ENCODE results near the gene HSD17B12. TPM values are rescaled to one million over a fixed set of nuclear protein-coding genes. Genes with fewer than 3 reads are reported as not detected.
A peak's percentile ranks its signal among the peaks of the same experiment; 100 is the strongest.

The HSD17B12 gene
- total RNA-seq, 1 donor: 76.5 TPM

DNA sequence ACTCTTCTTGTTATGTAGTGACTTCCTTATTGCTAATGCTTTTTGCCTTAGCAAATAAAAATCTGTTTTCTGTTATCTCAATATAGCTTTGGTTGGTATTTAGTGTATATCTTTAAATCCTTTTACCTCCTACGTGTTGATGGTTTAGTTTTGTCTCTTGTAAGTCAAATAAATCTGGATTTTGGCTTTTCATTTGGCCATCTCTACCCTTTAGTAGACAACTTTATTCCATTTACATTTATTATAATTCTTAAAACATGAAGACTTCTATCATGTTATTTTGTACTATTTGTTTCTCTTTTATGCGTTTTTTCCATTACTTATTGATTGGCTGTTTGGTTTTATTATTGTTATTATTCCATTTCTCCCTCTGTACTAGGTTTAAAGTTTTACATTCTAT lies 180.6 kb downstream of the HSD17B12 start:
- DNase-seq (ENCODE audit: low read depth): no peak
- no peak overlapping the region for H3K4me3 ChIP-seq (ENCODE audit: low read depth, low read length)
- TF ChIP-seq, protein P1, sequence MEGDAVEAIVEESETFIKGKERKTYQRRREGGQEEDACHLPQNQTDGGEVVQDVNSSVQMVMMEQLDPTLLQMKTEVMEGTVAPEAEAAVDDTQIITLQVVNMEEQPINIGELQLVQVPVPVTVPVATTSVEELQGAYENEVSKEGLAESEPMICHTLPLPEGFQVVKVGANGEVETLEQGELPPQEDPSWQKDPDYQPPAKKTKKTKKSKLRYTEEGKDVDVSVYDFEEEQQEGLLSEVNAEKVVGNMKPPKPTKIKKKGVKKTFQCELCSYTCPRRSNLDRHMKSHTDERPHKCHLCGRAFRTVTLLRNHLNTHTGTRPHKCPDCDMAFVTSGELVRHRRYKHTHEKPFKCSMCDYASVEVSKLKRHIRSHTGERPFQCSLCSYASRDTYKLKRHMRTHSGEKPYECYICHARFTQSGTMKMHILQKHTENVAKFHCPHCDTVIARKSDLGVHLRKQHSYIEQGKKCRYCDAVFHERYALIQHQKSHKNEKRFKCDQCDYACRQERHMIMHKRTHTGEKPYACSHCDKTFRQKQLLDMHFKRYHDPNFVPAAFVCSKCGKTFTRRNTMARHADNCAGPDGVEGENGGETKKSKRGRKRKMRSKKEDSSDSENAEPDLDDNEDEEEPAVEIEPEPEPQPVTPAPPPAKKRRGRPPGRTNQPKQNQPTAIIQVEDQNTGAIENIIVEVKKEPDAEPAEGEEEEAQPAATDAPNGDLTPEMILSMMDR (IDR thresholded peaks at IDR 0.05; ENCODE audit: insufficient read depth, low read length): no peak

DNA sequence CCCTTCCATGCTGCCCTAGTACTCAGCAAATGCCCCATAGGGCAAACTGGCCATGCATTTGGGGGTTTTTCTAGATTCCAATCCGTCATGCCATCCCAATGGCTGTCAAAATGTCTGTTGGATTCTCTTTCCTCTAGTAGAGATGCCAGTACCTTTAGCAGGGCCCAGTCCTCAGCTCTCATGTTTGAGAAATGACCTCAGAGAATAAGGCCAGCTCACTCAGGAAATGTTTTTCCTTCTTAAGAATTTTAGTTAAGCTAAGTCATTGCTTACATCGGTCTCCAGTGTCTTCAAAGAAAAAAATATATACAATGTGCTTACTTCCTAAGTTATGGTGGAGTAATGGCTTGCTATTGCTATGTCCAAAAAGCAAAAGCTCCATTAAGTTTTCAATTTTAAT lies 186.0 kb downstream of the HSD17B12 start:
- H3K4me3 ChIP-seq (ENCODE audit: low read depth, low read length): no peak overlapping the region
- DNase-seq (ENCODE audit: low read depth): no peak
- TF ChIP-seq, protein P1 (IDR thresholded peaks at IDR 0.05; ENCODE audit: insufficient read depth, low read length): no peak

DNA sequence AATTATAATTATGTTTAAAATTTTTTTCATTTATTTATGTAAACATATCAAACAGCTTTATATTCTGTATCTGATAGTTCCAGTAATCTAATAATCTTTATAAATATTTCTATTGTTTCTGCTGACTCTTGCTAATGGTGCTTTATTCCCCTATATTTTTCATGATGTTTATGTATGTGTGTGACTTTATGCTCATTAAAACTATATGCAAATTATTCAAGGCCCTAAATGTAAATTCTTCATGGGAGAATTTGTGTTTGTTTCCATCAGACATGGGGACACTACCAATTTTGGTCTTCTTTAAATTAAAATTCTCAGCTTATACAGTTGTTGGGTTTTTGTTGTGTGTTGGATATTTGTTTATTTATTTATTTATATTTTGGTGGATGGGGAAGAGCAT lies 186.4 kb downstream of the HSD17B12 start:
- DNase-seq (ENCODE audit: low read depth): no peak
- H3K4me3 ChIP-seq (ENCODE audit: low read depth, low read length): no peak overlapping the region
- TF ChIP-seq, protein P1 (IDR thresholded peaks at IDR 0.05; ENCODE audit: insufficient read depth, low read length): no peak

DNA sequence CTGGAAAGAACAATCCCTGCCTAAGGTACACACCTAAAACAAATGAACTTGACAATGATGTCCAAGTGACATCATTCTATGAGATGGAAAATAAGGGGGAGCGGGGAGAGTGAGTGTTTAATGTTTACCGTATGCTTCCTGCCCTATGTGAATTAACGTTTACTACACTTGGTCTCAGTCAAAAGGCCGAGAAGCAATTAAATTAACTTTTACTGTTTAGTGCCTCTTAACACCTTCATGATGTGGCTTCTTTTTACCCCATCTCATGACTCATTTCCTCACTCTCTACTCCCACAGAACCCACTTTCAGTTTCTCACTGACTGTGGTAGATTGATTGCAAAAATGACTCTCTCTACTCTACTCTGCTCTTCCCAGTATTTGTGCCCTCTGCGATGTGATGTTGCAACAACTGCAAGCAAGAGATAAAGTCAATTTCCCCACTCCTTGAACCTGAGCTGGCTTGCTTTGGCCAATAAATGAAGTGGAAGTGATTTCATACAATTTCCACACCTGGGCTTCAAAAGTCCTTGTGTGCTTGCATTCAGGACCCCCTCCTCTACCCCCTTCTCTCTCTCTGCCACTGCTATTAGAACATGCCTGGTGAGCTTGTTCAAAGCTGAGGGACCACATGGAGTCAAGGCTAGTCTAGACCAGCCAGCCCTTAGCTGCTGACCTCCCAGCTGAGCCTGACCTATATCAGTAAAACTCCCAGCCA lies 188.5 kb downstream of the HSD17B12 start:
- peak; percentile 72 for DNase-seq (ENCODE audit: low read depth)
- no peak overlapping the region for H3K4me3 ChIP-seq (ENCODE audit: low read depth, low read length)
- TF ChIP-seq, protein P1 (IDR thresholded peaks at IDR 0.05; ENCODE audit: insufficient read depth, low read length): no peak

DNA sequence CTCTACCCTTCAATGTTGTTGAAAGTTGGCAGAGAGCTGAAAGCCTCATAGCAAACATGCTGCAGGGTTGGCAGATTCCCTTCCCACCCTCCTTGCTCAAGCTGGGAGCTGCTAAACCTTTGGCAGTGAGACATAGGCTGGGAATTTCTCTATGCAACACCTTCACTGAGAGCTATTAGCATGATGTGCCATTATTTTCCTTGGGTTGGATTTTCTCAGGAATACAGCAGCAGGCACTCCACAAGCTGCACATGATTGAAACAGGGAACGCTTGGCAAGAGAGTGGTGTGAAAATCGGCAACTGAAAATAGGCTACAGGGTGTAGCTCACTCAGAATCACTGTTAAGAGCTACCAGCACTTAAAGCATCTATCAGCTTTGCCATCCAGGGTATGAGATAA lies 190.5 kb downstream of the HSD17B12 start:
- no peak overlapping the region for H3K4me3 ChIP-seq (ENCODE audit: low read depth, low read length)
- no peak for DNase-seq (ENCODE audit: low read depth)
- TF ChIP-seq, protein P1 (IDR thresholded peaks at IDR 0.05; ENCODE audit: insufficient read depth, low read length): no peak

DNA sequence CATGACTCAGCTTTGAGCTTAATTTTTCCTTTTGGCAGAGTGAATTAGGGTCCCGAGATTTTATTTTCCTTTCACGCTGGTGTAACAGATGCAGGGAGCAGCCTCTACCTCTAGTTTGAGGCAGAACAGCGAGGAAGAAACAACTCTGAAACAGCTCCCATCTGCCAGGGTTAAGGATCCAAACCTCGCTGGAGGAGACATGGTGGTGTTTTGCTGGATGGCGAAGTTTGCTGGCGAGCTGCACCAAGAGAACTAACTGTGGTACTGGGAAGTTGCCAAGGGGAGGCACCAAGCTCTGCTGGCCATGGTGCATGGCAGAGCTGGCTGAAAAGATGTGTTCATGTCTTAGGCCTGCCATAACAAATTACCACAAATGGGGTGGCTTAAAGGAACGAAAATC lies 192.5 kb downstream of the HSD17B12 start:
- DNase-seq (ENCODE audit: low read depth): no peak
- TF ChIP-seq, protein P1 (IDR thresholded peaks at IDR 0.05; ENCODE audit: insufficient read depth, low read length): no peak

DNA sequence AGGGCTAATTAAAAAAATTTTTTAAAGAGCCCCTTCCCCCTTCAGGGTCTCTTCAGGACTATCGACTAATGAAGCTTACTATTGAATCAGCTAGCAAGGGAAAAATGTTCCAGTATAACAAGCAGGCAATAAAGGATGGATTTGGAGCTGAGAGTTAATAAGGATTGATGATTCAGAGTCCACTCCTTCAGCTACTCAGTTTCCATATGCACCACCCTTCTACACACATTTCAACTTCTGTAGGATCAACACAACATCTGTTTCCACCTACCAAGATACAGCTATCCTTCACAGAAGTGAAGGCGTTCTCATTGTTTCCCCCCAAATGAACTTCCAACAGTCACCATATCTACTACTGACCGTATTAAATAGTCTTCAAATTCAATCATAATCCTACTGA lies 193.5 kb downstream of the HSD17B12 start:
- TF ChIP-seq, protein P1 (IDR thresholded peaks at IDR 0.05; ENCODE audit: insufficient read depth, low read length): no peak
- H3K4me3 ChIP-seq (ENCODE audit: low read depth, low read length): no peak overlapping the region

More for the DNA sequence above, 192.5 kb downstream of the HSD17B12 start:
- H3K4me3 ChIP-seq (ENCODE audit: low read depth, low read length): no peak overlapping the region

More for the DNA sequence above, 193.5 kb downstream of the HSD17B12 start:
- no peak for DNase-seq (ENCODE audit: low read depth)

Measured in fibroblast of the aortic adventitia (primary cell).